HG02678 (cell line): ENCODE data around the gene KNDC1.
"Not testable (repeated sequence)": the region's sequence is repeated elsewhere in the genome, so short reads cannot be mapped to it uniquely, and the experiment has no call there.

Experiments
- ATAC-seq: cut with Tn5 transposase; IDR thresholded peaks from one replicate; pipeline ENCODE4 v1.9.1; 2021; ENCODE audit warnings: mild to moderate bottlenecking, moderate library complexity; ENCODE audit not compliant: unreplicated experiment

KNDC1 gene

GRCh38 chr10:133174689-133175263 is 14.8 kb downstream of the KNDC1 start:
- no peak for ATAC-seq

- not testable (repeated sequence) for ATAC-seq
Measured at GRCh38 chr10:133175624-133176023, 15.6 kb downstream of the KNDC1 start.

- ATAC-seq, result no peak
Measured at GRCh38 chr10:133176546-133176945, 16.5 kb downstream of the KNDC1 start.

GRCh38 chr10:133177380-133178157 is 17.6 kb downstream of the KNDC1 start:
- ATAC-seq, result no peak

GRCh38 chr10:133178357-133179127 is 18.5 kb downstream of the KNDC1 start:
- ATAC-seq, result no peak

GRCh38 chr10:133179128-133179520 is 19.1 kb downstream of the KNDC1 start:
- ATAC-seq, result no peak

- no peak for ATAC-seq
Measured at GRCh38 chr10:133179651-133180050, 19.6 kb downstream of the KNDC1 start.

- ATAC-seq, result no peak
Measured at GRCh38 chr10:133180192-133180964, 20.4 kb downstream of the KNDC1 start.

- no peak for ATAC-seq
Measured at GRCh38 chr10:133180965-133181639, 21.1 kb downstream of the KNDC1 start.

- ATAC-seq, result no peak
Measured at GRCh38 chr10:133182190-133182589, 22.2 kb downstream of the KNDC1 start.

- no peak for ATAC-seq
Measured at GRCh38 chr10:133182791-133183645, 23.0 kb downstream of the KNDC1 start.

GRCh38 chr10:133183646-133184378 is 23.8 kb downstream of the KNDC1 start:
- no peak for ATAC-seq

GRCh38 chr10:133184591-133185244 is 24.7 kb downstream of the KNDC1 start:
- no peak for ATAC-seq

- no peak for ATAC-seq
Measured at GRCh38 chr10:133185421-133185820, 25.4 kb downstream of the KNDC1 start.

- ATAC-seq, result no peak
Measured at GRCh38 chr10:133185916-133186315, 25.9 kb downstream of the KNDC1 start.

GRCh38 chr10:133186416-133187090 is 26.5 kb downstream of the KNDC1 start:
- no peak for ATAC-seq

GRCh38 chr10:133187091-133187905 is 27.3 kb downstream of the KNDC1 start:
- ATAC-seq, result no peak
